GM21825 (cell line): Measurements from ENCODE around the gene TRAK1.
"Not testable (repeated sequence)": the region's sequence is repeated elsewhere in the genome, so short reads cannot be mapped to it uniquely, and the experiment has no call there.

ENCODE experiments used
- ATAC-seq: cut with Tn5 transposase; IDR thresholded peaks from one replicate; pipeline ENCODE4 v1.9.1; 2021; ENCODE audit warnings: mild to moderate bottlenecking, moderate library complexity; ENCODE audit not compliant: unreplicated experiment

TRAK1 gene, protein sequence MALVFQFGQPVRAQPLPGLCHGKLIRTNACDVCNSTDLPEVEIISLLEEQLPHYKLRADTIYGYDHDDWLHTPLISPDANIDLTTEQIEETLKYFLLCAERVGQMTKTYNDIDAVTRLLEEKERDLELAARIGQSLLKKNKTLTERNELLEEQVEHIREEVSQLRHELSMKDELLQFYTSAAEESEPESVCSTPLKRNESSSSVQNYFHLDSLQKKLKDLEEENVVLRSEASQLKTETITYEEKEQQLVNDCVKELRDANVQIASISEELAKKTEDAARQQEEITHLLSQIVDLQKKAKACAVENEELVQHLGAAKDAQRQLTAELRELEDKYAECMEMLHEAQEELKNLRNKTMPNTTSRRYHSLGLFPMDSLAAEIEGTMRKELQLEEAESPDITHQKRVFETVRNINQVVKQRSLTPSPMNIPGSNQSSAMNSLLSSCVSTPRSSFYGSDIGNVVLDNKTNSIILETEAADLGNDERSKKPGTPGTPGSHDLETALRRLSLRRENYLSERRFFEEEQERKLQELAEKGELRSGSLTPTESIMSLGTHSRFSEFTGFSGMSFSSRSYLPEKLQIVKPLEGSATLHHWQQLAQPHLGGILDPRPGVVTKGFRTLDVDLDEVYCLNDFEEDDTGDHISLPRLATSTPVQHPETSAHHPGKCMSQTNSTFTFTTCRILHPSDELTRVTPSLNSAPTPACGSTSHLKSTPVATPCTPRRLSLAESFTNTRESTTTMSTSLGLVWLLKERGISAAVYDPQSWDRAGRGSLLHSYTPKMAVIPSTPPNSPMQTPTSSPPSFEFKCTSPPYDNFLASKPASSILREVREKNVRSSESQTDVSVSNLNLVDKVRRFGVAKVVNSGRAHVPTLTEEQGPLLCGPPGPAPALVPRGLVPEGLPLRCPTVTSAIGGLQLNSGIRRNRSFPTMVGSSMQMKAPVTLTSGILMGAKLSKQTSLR

DNA sequence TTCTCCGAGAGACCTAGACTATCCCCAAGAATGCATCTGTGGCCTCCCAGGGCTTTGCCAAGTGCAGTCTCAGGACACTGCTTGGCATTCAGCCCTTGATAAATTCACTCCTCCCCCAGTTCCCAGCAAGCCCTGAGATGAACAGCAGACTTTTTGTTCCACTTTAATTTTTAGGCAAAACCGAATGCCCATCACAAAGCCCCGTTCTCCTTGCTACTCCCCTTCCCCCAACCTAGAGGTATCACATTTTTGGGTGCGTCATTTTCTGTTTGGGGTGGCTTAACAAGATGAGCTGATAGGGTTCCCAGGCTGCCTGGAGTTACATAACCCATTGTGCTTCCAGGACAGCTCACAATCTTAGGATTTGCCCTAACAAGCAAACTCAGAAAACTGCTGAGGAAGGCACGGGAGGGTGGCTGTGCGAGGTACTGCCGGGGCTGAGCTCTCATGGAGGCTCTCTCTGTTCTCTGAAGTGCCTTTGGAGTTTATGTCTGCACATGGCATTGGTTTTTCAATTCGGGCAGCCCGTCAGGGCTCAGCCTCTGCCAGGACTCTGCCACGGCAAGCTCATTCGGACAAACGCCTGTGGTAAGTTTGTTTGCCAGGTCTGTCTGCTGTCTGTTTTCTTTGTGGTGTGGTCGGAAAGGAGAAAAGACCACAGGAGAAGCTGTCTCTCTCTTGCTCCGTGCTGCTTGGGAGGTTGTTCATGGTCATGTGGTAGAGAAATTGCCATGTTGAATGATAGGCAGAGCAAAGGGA, at the start of gene TRAK1:
Gene TRAK1 (plus strand): TSS at position 385 of the 759 bp plus-strand sequence. CDS start 113 bp downstream, at position 498.
- no peak for ATAC-seq

DNA sequence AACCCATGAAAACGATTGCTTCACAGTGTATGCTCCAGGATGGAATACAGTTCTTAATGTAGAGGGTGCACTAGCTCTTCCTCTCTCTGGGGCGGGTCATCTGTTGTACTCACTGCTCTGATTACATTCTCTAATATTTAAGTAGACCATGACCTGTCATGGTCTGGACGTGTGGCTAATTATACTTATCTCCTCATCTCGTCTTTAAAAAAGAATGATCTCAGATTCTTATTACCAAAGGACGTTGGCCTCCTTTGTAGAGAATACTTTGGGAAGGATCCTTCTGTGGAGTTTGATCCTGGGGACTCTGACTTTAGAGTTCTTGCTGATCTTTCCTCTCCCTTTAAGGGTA, 48.4 kb upstream of the TRAK1 start:
- ATAC-seq: no peak

DNA sequence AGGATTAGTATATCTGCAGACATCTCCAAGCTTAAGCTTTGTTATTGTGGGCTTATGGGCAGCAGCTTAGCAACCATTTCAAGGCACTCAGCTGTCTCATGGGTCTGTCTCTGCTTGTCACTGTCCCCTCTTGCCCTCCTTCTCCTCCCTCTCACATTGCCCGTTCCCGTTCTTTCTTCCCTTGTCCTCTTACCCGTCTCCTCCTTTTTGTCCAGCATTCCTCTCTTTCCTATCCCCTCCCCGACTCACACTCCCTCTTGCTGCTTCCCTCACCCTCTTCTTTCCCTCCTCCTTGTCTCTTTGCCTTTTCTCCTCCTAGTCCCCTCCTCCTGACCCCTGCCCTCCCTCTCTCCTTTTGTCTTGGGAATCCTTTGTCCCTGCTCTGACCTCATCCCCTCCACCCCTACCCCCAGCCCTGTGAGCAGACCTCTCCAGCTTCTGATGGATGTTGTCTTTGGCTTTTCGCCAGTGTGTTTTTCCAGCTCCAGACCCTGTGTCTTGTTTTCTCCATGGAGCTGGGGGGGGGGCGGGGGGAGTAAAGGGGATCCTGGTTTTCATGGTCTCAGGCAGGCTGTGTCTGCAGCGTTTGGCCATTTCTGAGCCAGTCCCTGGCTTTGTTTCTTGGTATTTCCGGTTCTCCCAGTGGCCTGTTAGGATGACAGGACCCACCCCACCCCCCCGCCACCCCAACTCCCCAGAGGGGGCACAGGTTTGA, 47.9 kb upstream of the TRAK1 start:
- ATAC-seq: no peak

DNA sequence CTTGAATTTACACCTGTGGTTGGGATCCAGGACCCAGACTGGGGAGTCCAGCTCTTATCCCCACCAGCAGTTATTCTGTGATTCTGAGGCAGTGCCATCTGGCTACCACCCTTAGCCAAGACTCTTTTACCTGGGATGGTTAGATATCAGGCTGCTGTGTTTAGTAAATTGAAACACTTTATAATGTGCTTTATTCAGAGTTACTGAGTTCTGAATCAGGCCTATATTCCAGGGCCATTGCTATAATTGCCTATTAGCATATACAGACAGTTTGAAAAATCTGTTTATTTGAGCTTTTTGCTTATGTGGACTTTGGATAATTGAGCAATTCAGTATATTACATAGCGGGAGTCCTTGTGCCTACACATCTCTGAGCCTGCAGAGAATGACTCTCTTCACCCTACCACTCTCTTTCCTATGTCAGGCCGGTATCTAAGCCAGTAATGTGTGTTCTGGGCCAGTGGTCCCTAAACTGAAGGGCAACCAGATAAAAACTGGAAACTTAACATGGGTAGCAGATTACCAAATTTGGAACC, 45.4 kb upstream of the TRAK1 start:
- no peak for ATAC-seq

DNA sequence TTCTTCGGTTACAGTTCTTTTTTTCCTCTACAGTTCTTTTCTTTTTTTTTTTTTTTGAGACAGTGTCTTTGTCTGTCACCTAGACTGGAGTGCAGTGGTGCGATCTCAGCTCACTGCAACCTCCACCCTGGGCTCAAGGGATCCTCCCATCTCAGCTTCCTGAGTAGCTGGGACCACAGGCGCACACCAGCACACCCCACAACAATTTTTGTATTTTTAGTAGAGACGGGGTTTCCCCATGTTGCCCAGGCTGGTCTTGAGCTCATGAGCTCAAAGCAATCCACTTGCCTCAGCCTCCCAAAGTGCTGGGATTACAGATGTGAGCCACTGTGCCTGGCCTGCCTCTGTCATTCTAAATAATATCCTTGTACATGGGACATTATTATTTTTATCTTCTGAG, 42.6 kb upstream of the TRAK1 start:
- not testable (repeated sequence) for ATAC-seq

DNA sequence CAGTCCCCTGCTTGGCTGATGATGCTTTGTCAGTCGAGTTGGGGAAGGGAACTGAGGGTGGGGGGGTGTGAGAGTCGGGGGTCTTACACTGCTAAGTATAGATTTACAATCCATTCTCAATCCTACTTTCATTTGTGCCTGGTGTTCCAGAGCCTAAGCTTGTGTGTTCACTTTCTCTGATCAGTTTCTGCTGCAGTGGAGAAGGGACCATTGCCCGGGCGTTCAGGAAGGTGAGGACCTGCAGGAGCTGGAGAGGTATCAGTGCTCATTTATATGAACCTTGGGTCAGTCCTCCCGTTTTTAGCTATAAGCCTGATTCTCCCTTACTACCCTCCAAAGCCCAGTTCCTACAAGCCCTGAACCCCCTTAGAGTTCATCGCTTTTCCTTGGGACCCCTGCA, 41.0 kb upstream of the TRAK1 start:
- no peak for ATAC-seq

DNA sequence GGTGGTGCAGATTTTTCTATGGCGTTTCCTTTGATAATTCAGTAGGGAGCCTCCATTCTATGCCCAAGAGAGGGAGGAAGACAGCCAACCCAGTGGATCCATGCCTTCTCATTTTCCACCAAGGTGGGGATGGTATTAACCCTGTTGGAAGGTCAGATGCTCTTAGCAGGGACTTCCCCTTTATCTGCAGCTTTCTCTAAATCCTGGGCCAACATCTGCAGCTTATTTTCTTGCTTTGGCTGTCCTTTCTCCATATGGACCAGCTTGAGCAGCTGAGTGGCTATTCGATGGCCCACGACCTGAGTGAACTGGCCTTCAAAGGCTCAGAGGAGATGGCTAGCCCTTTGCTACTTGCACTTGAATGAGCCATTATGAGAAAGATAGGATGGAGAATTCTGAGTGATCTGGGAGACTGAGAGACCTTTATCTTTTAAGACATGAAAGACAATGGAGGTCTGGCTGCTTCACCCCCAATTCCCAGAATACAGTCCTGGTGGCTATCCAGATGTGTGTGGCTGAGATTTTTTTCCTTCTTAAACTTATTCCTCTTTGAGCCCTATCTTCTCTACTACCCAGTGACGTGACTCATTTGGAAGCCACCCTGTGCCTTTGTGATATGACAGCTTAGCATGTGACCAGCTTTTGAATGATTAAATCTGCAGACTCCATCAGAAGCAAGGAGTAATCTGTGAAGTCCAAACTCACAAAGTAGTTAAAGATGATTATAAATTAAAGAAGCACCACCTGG, 39.6 kb upstream of the TRAK1 start:
- peak; percentile 37 for ATAC-seq

DNA sequence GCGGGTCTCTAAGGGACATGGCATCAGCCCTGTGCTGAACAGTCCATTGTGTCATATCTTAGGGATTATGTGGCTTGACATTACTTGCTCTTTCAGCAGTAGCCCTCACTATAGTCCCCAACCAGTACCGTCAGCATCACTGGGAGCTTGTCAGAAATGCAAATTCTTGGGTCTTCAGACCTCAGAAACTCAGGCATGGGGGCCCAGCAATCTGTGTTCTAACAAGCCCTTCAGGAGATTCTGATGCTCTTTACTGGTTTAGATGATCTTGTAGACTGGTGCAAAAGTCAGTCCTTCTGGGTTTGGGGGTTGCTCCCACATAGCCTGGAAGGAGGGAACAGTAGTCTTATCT, 39.0 kb upstream of the TRAK1 start:
- ATAC-seq: peak; percentile 38

DNA sequence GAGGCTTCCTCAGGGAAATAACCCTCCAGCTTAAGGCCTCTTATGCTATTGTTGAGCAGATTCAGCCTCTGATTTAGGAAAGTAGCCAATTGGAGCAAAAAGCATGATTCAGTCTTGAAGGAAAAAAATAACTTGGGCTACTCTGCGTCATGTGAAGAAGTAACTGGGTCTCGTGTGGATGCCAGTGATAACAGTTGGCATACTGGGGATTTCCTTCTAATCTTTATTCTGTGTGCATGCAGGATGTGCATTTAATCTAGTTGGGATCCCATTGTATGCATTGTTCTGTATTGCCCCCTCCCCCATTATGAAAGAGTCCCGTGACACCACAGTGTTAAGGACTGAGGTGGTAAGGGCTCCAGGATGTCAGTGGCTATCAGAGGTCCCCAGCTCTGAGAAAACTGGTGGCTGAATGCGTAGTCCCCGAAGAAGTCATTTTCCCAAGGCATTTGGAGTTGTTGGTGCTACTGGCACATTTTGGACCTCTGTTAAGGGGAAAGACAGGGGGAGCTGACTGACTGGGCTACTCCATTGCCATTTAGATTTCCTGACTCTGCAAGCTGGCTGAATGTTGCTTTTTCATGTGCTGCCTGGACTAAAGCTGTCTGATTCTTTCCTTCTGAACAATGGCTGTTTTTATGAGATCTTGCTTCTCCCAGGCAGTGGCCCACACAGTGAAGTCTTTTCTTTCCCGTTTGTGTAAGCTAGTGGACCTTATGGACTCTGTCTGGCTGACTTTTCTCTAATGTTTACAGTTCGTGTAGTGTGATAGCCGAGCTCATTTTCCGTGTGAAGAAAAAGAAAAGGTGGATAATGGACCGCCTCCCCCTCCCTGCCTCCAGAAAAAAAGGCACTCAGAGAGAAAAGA, 38.4 kb upstream of the TRAK1 start:
- no peak for ATAC-seq

DNA sequence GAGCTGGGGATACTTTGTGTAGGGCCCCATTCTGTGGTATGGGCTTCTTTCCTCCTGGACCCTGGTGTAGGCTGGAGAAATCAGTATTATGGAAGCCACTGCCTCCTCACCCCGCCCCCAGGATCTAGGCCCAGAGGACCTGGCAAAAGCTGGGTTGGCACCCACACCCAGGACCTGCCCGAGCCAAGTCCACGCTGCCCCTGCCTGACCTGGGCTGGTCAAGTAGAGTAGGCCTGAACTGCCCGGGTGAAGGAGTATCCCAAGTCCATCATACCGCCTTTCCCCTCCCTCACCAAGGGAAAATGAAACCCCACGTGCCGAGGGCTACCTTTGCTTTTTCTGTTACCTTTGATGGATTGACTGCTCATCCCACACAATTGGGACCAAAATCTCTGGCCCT, 37.7 kb upstream of the TRAK1 start:
- no peak for ATAC-seq

DNA sequence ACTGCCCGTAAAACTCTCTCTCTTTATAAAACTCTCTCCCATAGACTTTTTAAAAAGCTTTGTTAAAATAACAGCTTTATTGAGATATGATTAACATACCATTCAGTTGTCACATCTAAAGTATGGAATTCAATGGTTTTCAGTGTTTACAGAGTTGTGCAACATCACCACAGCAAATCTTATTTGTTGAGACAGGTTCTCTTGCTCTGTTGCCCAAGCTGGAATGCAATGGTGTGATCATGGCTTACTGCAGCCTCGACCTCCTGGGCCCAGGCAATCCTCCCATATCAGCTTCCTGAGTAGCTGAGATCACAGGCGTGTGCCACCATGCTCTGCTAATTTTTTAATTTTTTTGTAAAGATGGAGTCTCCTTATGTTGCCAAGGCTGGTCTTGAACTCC, 35.9 kb upstream of the TRAK1 start:
- no peak for ATAC-seq

DNA sequence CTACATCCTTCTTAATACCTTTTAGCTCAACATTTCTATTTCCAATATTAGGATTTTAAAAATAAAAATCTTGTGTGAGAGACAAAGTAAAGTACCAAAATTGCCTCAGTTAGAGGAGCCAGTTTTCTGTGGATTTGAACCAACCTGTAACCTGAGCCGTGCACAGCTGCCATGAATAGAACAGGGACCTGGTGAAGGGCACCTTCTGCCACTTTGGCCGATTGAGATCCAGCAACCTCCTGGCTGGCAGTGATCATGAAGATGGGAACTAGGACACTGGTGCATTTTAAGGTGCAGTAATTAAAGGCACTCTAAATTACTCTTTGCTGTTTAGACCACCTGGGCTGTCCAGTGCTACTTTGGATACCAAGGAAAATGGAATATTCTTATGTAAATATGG, 34.3 kb upstream of the TRAK1 start:
- no peak for ATAC-seq

DNA sequence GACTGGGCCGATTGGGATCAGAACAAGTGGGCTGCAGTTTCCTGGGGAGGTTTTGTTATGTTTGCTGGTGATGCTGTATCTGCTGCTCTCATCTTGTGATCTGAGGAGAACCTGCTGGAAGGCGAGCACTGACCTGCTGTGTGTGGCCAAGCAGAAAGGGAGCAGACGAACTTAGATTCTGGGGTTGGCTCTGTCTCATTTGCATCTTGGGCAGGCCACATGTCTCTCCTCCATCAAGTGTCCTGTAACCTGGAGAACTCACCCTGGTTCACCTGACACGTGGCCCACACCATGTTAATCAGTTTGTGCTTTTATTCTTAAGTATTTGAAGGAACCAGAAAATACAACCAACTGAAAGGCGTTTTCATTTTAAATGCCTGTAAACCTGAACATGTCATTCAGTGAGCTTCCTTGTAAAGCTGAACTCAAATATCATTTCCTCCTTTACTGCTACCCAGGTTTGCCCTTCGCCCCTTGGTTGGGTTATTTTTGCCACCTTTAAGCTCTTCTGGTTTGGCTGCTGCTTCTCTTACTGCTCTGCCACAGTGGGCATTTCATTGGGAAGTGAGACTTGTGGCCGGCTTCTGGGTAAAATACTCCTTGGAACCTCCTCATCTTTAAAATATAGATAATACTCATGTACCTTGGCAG, 33.5 kb upstream of the TRAK1 start:
- ATAC-seq: peak; percentile 71

DNA sequence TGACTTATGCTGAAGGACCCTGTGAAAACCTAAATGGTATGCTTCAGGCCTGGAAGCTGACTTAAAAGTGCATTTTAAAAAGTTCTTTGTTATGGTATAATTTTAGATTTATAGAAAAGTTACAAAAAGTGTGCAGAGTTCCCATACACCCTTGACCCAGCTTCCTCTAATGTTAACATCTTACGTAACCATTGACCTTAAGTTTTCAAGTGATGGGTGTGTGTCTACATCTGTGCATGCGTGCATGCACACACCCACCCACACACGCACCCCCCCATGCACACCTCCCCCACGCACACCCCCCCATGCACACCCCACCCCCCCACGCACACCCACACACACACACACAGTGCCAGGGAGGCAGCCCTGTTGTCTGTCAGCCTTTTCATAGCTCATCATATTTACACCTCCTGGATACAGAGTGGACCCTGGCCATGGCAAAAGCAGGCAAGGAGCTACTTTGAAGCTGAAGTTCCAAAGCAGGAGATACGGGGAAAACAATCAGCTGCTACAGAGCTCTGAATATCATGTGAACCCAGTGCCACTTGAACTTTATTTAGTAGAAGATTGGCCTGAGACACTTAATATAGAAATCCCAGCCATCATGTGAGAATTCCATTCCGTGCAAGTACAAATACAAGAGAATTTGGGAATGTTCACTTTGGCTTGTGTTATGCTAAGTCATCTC, 30.0 kb upstream of the TRAK1 start:
- ATAC-seq: no peak

DNA sequence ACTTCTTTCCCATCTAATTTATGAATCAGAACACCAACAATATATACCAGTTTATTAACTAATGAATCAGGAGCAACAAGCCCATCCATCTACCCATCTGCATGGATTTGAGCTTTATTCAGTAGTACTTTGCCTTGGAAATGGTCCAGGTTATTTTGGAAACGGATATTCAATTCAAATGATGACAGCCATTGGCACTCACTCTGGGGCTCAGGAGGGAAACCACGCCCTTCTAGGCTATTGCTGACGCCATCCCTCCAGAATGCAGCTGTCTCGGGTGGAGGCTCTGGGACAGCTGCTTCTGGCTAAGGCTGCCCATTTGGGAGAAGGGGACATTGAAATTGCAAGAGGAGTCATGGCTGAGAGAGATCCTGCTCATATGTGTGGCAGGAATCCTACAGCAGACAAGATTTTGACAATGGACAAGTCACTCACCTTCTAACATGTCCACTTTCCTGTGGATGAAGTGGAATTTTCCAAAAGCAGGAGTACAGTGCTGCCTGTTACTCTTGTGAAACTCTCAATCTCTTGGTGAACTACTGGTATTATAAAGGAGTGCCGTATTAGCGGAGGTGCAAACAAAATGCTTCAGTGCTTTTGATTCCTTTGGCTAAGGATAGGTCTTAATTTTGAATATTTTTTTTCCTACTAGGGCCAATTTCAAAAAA, 29.3 kb upstream of the TRAK1 start:
- no peak for ATAC-seq

DNA sequence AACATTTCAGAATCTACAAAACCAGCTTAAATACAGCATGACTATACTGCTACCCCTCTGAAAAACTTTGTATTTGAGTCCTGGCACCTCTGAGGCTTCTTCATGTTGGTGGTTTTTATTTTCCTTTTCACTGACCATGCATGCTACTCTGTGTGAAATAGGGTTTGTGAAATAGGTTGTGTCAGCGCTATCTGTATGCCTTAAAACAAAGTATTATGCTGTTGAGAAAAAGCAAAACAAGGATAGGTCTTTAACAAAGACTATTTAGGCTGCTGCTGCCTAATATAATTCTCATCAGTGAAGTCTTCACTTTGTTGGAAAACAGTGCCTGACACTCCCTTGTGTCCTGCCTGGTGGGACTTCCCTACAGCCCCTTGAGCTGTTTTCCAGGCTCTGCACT, 28.7 kb upstream of the TRAK1 start:
- ATAC-seq: no peak

DNA sequence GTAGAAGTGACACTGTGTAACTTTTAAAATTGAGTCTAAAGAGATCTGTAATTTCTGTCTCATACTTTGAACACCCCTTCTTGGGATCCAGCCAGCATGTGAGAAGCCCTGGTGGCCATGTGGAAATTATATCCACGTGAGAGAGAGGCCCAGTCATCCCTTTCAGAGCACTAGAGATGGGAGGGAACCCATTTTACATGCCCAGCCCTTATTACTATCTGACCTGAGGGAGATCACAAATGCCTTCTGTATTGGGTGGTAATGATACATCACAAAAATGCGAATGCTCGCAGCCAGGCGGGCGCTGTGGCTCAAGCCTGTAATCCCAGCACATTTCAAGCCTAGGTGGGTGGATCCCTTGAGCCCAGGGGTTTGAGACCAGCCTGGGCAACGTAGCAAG, 27.3 kb upstream of the TRAK1 start:
- ATAC-seq: no peak
